ENCODE data around the gene DAPK1. TPM values are rescaled to one million over a fixed set of nuclear protein-coding genes. Genes with fewer than 3 reads are reported as not detected.

The DAPK1 gene
- total and polyA plus RNA-seq, 2 experiments from 2014 or later = 44.4 to 62.3 TPM

- H3K4me2 ChIP-seq = no peak overlapping the region
- no peaks in the 10 kb centered on the region for H3K9me2 ChIP-seq (replicated peaks; ENCODE audit: insufficient read depth)
- H3K4me1 ChIP-seq (ENCODE audit: insufficient read depth) = no peaks in the 10 kb centered on the region
- no peak overlapping the region for H3K4me3 ChIP-seq
- H3K79me2 ChIP-seq = peaks cover 62% of the 10 kb centered on the region
- no peaks in the 10 kb centered on the region for H3K27me3 ChIP-seq
- no peaks in the 10 kb centered on the region for H4K20me1 ChIP-seq (ENCODE audit: insufficient read depth, poor library complexity, severe bottlenecking)
- H3K9me3 ChIP-seq (ENCODE audit: low read depth) = no peaks in the 10 kb centered on the region
- DNase-seq (ENCODE audit: low spot score) = no peak
- no peak overlapping the region for H3K27ac ChIP-seq
- 78% methylated on average over 7 of the region's 7 CpGs for WGBS (ENCODE audit: low lambda C conversion rate, missing lambda C conversion rate)
- H2AFZ ChIP-seq = no peak overlapping the region
- H3K36me3 ChIP-seq (replicated peaks; ENCODE audit: insufficient read depth, low read depth) = no peaks in the 10 kb centered on the region
- TF ChIP-seq CTCF (IDR thresholded peaks at IDR 0.05; ENCODE audit: poor library complexity) = no peak
- no peak for TF ChIP-seq EZH2phosphoT487 (IDR thresholded peaks at IDR 0.05; ENCODE audit: low read depth, severe bottlenecking, unreplicated experiment)
- no peak for TF ChIP-seq EZH2 (IDR thresholded peaks at IDR 0.05; ENCODE audit: borderline replicate concordance)
Observed at GRCh38 chr9:87549791-87550190, 52.1 kb downstream of the DAPK1 start.

- H3K4me1 ChIP-seq (ENCODE audit: insufficient read depth) = no peaks in the 10 kb centered on the region
- no peak overlapping the region for H3K4me3 ChIP-seq
- H3K4me2 ChIP-seq = no peak overlapping the region
- no peaks in the 10 kb centered on the region for H4K20me1 ChIP-seq (ENCODE audit: insufficient read depth, poor library complexity, severe bottlenecking)
- no peaks in the 10 kb centered on the region for H3K9me2 ChIP-seq (replicated peaks; ENCODE audit: insufficient read depth)
- DNase-seq (ENCODE audit: low spot score) = no peak
- no peak overlapping the region for H3K27ac ChIP-seq
- H3K36me3 ChIP-seq (replicated peaks; ENCODE audit: insufficient read depth, low read depth) = no peaks in the 10 kb centered on the region
- 95% methylated on average over 5 of the region's 5 CpGs for WGBS (ENCODE audit: low lambda C conversion rate, missing lambda C conversion rate)
- no peak overlapping the region for H2AFZ ChIP-seq
- no peaks in the 10 kb centered on the region for H3K27me3 ChIP-seq
- H3K79me2 ChIP-seq = peaks cover 62% of the 10 kb centered on the region
- no peaks in the 10 kb centered on the region for H3K9me3 ChIP-seq (ENCODE audit: low read depth)
- no peak for TF ChIP-seq EZH2 (IDR thresholded peaks at IDR 0.05; ENCODE audit: borderline replicate concordance)
- no peak for TF ChIP-seq EZH2phosphoT487 (IDR thresholded peaks at IDR 0.05; ENCODE audit: low read depth, severe bottlenecking, unreplicated experiment)
- no peak for TF ChIP-seq CTCF (IDR thresholded peaks at IDR 0.05; ENCODE audit: poor library complexity)
Observed at GRCh38 chr9:87550253-87550954, 52.7 kb downstream of the DAPK1 start.

GRCh38 chr9:87551772-87552217 lies 54.1 kb downstream of the DAPK1 start:
- Histone ChIP-seq H3K9me3 (ENCODE audit: low read depth) (no peaks in the 10 kb centered on the region), H3K27me3 (no peaks in the 10 kb centered on the region), H4K20me1 (ENCODE audit: insufficient read depth, poor library complexity, severe bottlenecking) (no peaks in the 10 kb centered on the region), H3K9me2 (replicated peaks; ENCODE audit: insufficient read depth) (no peaks in the 10 kb centered on the region), H3K4me3 (no peak overlapping the region), H3K27ac (no peak overlapping the region), H3K4me2 (no peak overlapping the region), H3K79me2 (peaks cover 65% of the 10 kb centered on the region), H3K4me1 (ENCODE audit: insufficient read depth) (no peaks in the 10 kb centered on the region), H3K36me3 (replicated peaks; ENCODE audit: insufficient read depth, low read depth) (no peaks in the 10 kb centered on the region), H2AFZ (no peak overlapping the region)
- no peak for TF ChIP-seq EZH2phosphoT487 (IDR thresholded peaks at IDR 0.05; ENCODE audit: low read depth, severe bottlenecking, unreplicated experiment)
- no peak for TF ChIP-seq EZH2 (IDR thresholded peaks at IDR 0.05; ENCODE audit: borderline replicate concordance)
- no peak for TF ChIP-seq CTCF (IDR thresholded peaks at IDR 0.05; ENCODE audit: poor library complexity)
- WGBS (ENCODE audit: low lambda C conversion rate, missing lambda C conversion rate) = 82% methylated on average over 10 of the region's 10 CpGs
- no peak for DNase-seq (ENCODE audit: low spot score)
